NCI-H510A treated with DMSO at 0.1 percent for 48 hours (cell line): Measurements from ENCODE around the gene SST.
A peak's percentile ranks its signal among the peaks of the same experiment; 100 is the strongest.

Experiments used
- DNase-seq: peaks from one replicate; lab custom pipeline; 2025; lab: John Stamatoyannopoulos, UW

SST gene

GRCh38 chr3:187629711-187630110 lies 40.5 kb downstream of the SST start:
- no peak for DNase-seq

DNA sequence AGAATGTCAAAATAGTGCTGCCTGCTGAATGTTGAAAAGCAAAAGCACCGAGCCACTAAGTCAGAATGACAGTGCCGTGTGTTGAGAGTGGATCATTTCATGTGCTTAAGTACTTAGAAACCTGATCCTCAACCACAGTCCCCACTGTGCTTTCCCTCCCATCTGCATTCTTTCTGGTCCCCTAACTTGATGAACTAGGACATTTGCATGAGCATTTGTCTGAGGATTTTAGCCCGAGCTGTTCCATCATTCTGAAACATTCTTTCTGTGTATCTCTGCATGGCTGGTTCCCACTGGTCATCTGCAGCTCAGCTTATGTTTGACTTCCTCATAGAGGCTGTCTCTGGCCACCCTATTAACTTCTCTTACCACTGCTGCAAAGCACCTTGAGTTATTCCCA lies 42.0 kb downstream of the SST start:
- DNase-seq = peak; percentile 78

- no peak for DNase-seq
Measured at GRCh38 chr3:187626581-187626980, 43.6 kb downstream of the SST start.

DNA sequence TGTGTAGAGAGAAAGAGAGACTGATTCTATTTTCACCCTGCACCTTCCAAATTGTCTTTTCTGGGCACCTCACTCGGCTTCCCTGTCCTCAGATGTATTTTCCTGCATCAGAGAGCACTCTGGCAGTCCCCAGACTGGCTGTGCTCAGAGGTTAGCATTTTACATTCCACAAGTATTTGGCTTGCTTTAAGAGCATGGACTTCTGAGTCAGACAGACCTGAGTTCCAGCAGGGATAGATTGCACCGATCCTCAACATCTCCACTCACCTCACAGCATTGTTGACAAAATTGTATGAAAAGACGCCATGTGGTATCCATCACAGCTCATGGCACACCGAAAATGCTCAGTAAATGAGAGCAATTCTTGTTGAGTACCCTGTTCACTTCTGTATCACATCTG lies 45.6 kb downstream of the SST start:
- DNase-seq = no peak

- peak; percentile 40 for DNase-seq
Measured at GRCh38 chr3:187623285-187623814, 46.8 kb downstream of the SST start.

DNA sequence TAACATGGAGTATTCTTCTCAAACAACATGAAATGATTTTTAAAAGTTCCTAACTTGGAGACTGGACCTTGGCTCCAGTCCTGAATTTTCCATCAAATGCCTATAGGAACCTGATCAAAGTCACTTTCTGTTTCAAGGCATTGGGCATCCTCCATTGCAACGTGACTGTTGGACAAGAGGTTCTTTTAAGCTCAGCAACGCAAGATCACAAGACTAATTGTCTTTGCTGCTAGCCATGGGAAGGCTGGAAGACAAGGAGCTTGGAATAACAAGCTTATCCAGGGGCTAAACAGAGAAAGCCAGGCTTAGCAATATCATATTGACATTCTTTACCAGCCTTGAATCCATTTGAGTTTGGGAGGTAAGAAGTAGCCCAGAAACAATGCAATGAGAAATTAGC lies 48.3 kb downstream of the SST start:
- DNase-seq = no peak

GRCh38 chr3:187619461-187619860 lies 50.7 kb downstream of the SST start:
- no peak for DNase-seq
